GM19463 (cell line): Measurements from ENCODE around the gene MEGF8.

Experiments used
- ATAC-seq: cut with Tn5 transposase; IDR thresholded peaks from one replicate; pipeline ENCODE4 v1.9.1; 2021; ENCODE audit warnings: mild to moderate bottlenecking, moderate library complexity; ENCODE audit not compliant: unreplicated experiment

The MEGF8 gene

GRCh38 chr19:42285988-42286348 lies 39.5 kb upstream of the MEGF8 start:
- ATAC-seq, result no peak

- ATAC-seq, result no peak
Measured at GRCh38 chr19:42286349-42287016, 39.0 kb upstream of the MEGF8 start.

DNA sequence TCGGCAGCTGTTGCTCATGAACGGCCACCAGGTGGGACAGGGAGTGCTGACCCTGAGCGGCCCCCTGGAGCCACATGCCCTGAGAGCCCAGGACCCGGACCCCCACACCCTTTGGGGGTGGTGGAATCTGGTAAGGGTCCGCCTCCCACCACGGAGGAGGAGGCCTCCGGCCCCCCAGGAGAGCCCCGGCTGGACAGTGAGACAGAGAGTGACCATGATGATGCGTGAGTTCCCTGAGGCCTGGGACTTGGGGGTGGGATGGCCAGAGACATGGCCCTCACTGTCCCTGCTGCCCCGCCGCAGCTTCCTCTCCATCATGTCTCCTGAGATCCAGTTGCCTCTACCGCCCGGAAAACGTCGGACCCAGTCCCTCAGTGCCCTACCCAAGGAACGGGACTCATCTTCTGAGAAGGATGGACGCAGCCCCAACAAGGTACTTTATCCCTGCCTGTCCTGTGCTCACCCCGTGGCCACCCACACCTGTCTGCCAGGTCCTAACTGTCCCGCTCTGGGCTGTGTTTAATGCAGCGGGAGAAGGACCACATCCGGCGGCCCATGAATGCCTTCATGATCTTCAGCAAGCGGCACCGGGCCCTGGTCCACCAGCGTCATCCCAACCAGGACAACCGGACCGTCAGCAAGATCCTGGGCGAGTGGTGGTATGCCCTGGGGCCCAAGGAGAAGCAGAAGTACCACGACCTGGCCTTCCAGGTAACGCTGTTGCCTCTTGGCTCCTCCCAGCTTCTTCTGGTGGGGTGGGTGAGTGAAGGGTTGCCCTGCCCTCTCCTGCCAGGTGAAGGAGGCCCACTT lies 38.2 kb upstream of the MEGF8 start:
- no peak for ATAC-seq

- ATAC-seq, result no peak
Measured at GRCh38 chr19:42287827-42288107, 37.7 kb upstream of the MEGF8 start.

DNA sequence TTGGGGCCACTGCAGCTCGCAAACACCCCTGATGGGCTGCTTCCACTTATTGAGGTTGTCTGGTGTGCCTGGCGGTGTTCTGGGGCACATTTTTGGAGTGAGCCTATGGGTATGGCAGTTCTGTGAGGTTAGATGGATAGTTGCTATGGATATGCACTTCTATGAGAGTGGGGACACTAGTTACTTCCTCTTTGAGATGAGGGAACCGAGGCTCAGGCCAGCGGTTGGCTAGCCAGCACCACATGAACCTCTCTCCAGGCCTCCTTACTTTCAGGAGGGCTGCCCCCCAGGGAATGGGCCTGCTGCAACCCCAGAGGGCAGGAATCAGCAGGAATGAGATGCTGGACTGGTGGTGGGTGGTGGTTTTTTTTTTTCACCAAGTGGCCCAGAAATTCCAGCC lies 37.0 kb upstream of the MEGF8 start:
- no peak for ATAC-seq

- ATAC-seq, result no peak
Measured at GRCh38 chr19:42288881-42289555, 36.4 kb upstream of the MEGF8 start.

GRCh38 chr19:42289556-42290041 lies 35.8 kb upstream of the MEGF8 start:
- ATAC-seq, result no peak

GRCh38 chr19:42290136-42290522 lies 35.3 kb upstream of the MEGF8 start:
- ATAC-seq, result no peak

DNA sequence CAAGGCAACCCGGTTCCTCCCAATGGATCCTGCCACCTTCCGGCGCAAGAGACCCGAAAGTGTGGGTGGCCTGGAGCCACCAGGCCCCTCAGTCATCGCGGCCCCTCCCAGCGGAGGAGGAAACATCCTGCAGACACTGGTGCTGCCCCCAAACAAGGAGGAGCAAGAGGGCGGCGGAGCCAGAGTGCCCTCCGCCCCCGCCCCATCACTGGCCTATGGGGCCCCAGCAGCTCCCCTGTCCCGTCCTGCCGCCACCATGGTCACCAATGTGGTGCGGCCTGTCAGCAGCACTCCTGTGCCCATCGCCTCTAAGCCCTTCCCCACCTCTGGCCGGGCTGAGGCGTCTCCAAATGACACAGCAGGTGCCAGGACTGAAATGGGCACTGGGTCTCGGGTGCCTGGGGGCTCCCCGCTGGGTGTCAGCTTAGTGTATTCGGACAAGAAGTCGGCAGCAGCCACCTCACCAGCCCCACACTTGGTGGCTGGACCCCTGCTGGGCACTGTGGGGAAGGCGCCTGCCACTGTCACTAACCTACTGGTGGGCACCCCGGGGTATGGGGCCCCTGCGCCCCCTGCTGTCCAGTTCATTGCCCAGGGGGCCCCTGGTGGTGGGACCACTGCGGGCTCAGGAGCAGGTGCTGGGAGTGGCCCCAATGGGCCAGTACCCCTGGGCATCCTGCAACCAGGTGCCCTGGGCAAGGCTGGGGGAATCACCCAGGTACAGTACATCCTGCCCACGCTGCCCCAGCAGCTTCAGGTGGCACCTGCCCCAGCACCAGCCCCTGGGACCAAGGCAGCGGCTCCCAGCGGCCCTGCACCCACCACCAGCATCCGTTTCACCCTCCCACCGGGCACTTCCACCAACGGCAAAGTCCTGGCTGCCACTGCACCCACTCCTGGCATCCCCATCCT lies 34.7 kb upstream of the MEGF8 start:
- ATAC-seq, result no peak

DNA sequence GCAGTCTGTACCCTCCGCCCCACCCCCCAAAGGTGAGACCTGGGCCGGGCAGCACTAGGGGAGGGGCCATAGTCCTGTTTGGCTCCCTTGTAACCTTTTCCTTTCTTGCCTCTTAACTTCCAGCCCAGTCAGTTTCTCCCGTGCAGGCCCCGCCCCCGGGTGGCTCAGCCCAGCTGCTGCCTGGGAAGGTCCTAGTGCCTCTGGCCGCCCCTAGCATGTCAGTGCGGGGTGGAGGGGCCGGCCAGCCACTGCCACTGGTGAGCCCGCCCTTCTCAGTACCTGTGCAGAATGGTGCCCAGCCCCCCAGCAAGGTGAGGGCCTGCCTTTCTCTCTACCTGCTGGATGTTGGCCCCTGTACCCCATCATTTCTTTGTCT lies 34.0 kb upstream of the MEGF8 start:
- no peak for ATAC-seq

DNA sequence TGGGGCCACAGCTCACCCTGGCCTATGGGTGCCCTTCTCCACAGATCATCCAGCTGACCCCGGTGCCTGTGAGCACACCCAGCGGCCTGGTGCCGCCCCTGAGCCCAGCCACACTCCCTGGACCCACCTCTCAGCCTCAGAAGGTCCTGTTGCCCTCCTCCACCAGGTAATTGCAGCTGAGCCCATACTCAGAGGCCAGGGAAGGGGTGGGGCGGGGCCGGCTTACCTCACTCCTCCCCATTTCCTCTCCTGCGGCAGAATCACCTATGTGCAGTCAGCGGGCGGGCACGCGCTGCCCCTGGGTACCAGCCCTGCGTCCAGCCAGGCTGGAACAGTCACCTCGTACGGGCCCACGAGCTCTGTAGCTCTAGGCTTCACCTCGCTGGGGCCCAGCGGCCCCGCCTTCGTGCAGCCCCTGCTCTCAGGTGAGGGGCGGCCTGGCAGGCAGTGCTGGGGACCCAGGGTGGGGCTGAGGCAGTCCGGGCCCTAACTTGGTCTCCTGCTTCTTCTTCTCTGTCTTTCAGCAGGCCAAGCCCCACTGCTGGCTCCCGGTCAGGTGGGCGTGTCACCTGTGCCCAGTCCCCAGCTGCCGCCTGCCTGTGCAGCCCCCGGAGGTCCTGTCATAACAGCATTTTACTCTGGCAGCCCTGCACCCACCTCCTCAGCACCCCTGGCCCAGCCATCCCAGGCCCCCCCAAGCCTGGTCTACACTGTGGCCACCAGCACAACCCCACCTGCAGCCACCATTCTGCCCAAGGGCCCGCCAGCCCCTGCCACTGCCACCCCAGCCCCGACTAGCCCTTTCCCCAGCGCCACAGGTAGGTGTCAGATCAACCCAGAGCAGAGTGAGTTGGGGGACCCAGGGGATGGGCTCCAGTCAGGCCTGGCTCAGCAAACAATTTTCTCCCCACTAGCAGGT lies 33.1 kb upstream of the MEGF8 start:
- ATAC-seq, result no peak

- ATAC-seq, result no peak
Measured at GRCh38 chr19:42292963-42293362, 32.5 kb upstream of the MEGF8 start.

- no peak for ATAC-seq
Measured at GRCh38 chr19:42293540-42293939, 31.9 kb upstream of the MEGF8 start.

GRCh38 chr19:42293948-42294347 lies 31.5 kb upstream of the MEGF8 start:
- ATAC-seq, result no peak

- ATAC-seq, result no peak
Measured at GRCh38 chr19:42294471-42295137, 30.8 kb upstream of the MEGF8 start.

DNA sequence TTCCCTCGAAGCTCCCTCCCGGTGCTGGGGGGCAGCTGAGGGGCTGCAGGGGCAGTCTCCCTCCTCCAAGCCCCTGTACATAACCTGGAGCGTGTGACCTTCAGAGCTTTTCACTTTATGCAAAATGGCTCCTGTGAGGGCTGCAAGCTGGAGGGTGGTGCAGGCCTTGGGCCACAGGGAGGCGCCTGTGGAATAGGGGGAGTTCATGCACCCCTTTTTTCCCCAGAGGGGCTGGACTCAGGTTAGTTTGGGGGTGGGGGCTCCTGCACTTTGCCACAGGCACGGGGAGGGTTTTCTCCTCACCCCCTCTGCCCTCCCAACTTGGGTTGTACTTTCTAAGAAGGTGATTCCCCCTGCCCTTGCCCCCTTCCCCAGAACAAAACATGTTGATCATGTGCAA lies 30.1 kb upstream of the MEGF8 start:
- ATAC-seq, result no peak

DNA sequence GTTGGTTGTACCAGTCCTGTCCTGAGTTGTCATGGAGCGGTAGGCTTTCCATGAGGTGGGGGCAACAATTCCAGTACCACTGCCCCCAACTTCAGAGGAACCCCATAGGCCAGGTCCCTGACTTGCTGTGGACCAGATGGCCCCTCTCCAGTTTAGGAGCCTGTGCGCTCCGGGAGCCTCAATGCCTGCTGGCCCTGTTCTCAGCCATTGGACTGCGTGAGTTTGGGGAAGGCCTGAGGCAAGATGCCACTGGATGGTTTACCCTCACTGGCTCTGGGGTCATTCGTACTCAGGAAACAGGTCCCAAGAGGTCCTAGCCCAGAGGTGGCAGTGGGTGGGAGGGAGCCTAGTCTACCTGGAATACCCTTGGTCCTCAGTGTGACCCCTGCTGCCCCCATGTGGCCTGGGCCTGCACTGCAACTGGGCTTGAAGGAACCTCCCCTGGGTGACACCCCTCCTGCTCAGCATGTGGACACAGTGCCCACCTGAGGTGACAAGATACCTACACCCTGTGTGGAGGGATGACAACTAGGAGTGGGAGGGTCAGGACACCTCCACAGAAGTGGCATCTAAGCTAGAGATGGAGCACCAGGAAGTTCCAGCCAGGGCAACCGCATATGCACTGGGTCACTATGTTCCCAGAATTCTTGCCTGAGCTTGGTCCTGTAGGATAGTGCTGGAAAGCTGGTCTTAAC lies 29.5 kb upstream of the MEGF8 start:
- no peak for ATAC-seq

GRCh38 chr19:42297039-42297438 lies 28.4 kb upstream of the MEGF8 start:
- no peak for ATAC-seq

GRCh38 chr19:42301646-42302203 lies 23.7 kb upstream of the MEGF8 start, which contains the start of gene PRR19:
Gene PRR19, plus strand, starts transcription at chr19:42302132. Its CDS starts 7,453 bp downstream, at chr19:42309585.
- ATAC-seq, result no peak
